Stimulated activated CD8-positive, alpha-beta memory T cell treated with anti-CD3 and anti-CD28 coated beads, Interleukin-7, amount 100 ng/mL, for 4 hours (primary cell): ENCODE measurements around the gene SLC17A8.
"Not testable (repeated sequence)": the region's sequence is repeated elsewhere in the genome, so short reads cannot be mapped to it uniquely, and the experiment has no call there.

Experiments used
- DNase-seq, 2 donors: peaks; one replicate each; pipeline ENCODE4 v3.0.0-alpha.2; 2020; ENCODE audit warnings: low read depth in 2 of 2

The SLC17A8 gene

DNA sequence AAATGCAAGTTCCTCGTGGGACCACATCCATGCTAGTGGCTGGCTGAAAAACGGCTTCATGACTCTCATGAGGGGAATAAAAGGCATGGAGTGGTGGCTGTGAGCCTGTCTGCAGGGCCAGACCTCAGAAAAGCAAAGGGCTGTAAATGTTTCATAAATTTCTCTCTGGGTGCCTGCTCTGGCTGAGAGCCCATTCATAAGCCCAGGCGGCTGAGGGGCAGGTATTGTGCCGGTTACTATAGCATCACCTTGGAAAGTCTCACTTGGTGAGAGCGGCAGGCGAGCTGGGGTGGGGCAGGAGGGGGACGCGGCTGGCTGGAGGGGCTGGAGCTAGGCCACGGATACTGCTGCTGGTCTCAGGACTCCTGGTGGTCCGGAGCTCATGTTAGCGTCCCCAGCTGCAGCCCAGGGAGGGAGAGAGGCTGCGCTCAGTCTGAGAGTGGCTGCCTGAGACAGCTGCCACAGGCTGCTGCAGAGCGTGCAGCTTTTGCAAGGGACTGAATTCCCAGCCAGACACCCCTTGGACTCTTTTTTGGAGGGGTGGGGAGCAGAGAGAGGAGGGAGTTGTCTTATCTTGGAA lies at the start of gene SLC17A8:
SLC17A8 (plus strand) TSS at position 431 of the 580 bp plus-strand sequence. CDS start 318 bp downstream, outside the sequence.
- no peak for DNase-seq

DNA sequence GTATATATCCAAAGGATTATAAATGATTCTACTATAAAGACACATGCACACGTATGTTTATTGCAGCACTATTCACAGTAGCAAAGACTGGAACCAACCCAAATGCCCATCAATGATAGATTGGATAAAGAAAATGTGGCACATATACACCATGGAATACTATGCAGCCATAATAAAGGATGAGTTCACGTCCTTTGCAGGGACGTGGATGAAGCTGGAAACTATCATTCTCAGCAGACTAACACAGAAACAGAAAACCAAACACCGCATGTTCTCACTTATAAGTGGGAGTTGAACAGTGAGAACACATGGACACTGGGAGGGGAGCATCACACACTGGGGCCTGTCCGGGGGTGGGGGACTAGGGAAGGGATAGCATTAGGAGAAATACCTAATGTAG lies 48.7 kb upstream of the SLC17A8 start:
- not testable (repeated sequence) for DNase-seq

DNA sequence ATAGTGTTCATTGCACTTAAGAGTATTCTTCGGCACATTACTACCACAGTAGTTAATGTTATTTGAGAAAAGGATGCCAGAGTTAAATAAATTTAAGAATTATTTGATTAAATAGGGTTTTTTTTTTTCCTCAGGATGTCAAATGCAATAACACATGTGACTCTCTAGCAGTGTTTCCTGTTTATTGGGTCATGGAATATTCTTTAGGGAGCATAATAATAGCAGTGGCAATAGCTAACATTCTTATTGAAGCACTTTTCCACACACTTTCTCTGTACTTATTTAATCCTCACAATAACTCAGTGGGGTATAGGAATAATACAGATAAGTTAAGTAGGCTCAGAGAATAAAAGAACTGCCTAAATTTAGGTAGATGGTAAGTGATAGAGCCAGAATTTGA lies 45.6 kb upstream of the SLC17A8 start:
- no peak for DNase-seq

DNA sequence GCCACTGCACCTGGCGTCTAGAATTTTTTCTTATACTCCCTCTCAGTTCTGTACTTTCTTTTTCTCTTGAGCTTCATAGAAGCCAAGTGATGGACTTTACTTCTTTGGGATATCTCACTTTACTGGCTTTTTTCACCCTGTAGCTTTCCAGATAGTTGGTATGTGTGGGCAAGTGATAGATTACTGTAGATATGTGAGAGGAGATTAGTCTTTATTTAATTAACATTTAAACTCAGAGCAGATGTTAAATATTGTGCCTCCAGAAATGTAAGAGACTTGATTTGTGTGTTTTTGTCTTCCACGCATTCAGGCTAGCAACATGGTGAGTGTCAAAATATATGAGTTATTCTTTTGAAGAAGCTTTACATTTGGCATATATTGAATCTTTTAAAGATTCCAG lies 39.5 kb upstream of the SLC17A8 start:
- no peak for DNase-seq

DNA sequence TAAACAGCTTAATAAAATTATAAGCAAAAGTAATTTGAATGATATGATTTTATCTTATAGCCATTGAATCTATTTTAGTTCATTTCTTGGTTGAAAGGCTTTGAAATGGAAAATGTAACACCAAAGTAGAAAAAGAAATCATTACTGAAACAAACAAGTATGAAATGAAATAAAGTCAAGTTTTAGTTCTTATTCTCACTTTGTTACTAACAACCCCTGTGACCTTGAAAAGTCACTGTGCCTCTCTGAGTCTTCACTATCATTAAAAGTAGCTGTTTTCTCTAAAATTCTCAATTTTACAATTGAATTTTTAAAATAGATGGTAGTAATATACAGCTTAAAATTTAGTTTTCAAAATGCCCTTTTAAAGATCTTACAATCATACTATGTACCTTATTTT lies 32.4 kb upstream of the SLC17A8 start:
- no peak for DNase-seq

DNA sequence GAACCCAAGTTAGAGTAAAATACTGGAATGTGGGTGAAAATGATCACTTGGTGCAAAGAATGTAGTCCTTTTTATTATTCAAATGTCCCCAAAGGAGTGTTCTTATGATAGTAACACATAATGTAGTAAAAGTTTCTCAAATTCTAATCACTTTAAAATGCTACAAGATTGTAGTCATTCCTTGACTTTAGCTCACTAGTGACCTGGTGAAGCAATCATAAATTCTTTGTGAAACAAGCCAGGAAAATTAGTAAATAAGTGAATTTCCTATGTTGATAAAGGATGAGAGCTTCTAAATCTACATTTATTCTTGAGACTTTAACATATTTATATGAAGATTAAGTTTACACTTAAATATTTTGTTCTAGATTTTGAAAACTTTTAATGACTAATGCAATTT lies 30.7 kb upstream of the SLC17A8 start:
- no peak for DNase-seq

DNA sequence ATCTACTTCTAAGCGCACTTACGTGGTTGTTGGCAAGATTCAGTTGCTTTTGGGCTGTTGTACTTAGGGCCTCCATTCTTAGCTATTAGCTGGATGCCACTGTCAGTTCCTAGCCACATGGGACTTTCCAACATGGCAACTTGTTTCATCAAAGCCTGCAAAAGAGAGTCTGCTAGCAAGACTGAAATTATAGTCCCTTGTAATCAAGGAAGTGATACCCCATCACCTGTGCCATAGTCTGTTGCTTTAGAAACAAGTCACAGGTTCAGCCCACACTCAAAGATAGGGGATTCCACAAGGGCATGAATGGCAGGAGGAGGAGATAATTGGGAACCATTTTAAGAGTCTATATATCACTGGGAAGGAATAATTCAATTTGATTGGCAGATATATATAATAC lies 27.1 kb upstream of the SLC17A8 start:
- no peak for DNase-seq

DNA sequence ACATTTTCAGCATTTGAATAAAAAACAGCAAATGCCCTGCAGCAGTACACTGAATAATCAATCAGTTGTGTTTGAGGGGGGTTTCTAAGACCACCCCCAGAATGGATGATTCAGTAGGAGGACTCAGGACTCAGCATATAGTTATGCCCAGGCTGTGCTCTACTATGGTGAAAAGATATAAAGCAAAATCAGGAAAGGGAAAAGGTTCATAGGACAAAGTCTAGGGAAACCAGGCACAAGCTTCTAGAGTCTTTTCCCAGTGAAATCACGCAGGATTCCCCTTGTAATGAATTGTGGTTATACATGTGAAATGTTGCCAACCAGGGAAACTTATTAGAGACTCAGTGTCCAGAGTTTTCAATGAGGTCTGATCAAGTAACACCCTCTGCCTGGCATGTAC lies 25.0 kb upstream of the SLC17A8 start:
- no peak for DNase-seq

DNA sequence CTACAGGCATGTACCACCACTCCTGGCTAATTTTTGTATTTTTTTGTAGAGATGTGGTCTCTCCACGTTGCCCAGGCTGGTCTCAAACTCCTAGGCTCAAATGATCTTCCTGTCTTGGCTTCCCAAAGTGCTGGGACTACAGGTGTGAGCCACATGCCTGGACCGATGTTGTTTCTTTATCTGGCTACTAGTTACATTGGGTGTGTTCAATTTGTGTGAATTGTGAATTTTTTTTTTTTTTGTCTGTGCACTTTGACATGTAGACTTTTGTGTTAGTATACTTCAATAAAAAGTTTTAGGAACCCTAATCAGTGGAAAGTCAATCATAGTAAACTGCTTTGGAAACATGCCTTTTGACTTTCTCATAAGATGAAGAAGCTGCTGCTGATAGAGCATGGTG lies 24.0 kb upstream of the SLC17A8 start:
- no peak for DNase-seq

DNA sequence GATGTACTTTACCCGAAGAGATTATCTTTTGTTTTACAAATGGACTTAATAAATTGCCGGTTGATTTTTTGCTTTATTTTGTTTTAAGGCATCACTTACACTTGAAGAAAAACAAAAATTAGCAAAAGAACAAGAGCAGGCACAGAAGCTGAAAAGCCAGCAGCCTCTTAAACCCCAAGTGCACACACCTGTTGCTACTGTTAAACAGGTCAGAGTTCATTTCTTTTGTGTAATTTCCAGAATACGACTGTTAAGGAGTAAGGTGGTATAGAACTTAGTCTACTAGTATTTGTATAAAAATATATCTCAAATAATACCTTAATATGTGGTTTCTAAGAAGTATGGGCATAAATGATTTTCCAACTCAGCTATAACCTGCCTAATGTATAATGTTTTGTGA lies 19.6 kb upstream of the SLC17A8 start:
- no peak for DNase-seq

DNA sequence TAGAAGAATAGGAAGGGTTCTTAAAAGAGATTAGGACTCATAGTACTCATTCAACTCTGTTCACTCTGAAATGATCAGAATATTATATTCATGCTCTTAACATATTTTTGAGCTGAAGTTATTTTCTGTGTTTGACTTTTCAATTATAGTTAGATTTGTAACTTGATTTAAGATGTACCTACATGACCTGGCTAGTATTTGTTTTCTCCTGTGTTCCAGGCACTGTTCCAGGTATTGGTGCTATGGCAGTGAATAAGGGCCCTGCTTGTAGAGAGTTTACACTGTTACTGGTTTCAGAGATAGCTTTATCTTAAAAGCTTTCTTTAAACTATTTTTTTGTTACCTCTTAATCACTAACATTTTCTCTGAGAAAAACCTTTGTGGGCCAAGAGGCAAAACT lies 19.1 kb upstream of the SLC17A8 start:
- DNase-seq: no peak

DNA sequence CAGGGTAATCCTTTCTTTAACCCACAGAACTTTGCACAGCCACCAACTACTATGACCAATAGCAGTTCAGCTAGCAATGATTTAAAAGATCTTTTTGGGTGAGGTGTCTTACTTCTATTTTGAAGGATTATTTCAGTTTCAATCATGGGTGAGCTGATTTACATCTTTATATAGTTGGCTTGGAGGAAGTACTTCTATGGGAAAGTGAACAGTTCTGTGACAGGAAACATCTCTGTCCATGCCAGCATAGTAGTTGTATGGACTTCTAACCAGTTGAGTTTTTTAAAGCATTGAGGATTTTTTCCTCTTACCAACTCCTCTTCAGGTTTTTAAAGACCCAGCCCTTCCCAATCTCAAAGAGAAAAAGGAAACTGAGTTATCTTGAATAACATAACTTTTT lies 17.8 kb upstream of the SLC17A8 start:
- no peak for DNase-seq

DNA sequence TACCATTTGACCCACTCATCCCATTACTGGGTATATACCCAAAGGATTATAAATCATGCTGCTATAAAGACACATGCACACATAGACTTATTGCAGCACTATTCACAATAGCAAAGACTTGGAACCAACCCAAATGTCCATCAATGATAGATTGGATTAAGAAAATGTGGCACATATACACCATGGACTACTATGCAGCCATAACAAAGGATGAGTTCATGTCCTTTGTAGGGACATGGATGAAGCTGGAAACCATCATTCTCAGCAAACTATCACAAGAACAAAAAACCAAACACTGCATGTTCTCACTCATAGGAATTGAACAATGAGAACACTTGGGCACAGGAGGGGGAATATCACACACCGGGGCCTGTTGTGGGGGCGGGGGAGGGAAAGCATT lies 14.0 kb upstream of the SLC17A8 start:
- DNase-seq: not testable (repeated sequence)

DNA sequence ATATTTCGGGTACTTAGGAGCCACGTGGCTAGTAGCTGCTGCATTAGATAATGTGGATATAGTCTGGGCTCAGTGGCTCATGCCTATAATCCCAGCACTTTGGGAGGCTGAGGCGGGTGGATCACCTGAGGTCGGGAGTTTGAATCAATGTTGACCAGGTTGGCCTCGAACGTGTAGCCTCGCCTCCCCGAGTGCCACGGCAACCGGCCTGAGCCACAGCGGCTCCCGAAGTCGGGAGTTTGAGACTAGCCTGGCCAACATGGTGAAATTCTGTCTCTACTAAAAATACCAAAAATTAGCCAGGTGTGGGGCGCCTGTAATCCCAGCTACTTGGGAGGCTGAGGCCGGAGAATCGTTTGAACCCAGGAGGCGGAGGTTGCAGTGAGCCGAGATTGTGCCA lies 12.5 kb upstream of the SLC17A8 start:
- DNase-seq: not testable (repeated sequence)

DNA sequence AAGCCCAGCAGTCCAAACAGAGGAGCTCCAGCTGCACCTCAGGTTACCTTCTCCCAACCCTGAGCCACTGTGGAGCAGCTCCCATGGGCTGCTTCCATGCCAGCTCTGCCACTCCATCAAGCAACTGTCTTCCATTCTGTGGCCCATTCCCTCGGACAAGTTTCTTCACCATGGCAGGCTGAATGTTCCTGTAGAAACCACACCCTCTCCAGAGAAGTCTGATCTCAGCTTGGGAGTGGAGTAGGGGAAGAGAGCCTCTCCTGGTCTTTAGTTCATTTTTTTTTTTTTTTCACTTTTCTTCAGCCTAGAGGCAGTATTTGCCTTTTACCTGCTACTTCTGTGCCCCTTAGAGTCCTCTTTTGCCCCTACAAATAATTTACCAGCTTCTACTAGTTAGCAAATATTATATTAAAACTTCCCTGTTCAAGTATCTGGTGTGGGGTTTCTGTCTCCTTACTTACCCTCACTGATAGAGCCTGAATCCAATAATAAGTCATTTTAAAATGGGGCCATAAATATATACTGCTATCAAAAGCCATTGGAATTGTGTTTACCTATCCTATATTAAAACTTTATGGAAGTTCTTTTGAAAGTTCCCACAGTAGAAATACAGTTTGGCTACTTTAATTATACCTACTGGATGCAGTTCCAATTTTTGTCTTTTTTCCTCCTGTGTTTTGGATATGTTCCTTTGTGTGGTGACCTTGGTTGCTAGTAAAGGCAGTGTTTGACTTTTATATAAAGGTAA lies 11.7 kb upstream of the SLC17A8 start:
- no peak for DNase-seq

DNA sequence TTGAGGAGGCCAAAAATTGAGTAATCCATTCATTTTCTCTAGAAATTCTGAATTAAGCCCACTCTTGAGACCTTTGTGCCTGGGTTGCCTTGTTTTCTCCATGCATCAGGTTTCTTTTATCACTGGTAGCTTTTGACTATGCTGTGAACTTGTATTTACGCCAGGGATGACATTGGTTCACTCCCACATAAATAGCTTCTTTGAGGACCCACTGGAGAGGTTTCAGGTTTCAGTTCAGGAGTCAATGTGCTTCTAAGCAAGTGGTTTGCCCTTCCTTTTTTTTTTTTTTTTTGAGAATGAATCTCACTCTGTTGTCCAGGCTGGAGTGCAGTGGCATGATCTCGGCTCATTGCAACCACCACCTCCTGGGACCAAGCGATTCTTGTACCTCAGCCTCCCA lies 10.2 kb upstream of the SLC17A8 start:
- DNase-seq: no peak

DNA sequence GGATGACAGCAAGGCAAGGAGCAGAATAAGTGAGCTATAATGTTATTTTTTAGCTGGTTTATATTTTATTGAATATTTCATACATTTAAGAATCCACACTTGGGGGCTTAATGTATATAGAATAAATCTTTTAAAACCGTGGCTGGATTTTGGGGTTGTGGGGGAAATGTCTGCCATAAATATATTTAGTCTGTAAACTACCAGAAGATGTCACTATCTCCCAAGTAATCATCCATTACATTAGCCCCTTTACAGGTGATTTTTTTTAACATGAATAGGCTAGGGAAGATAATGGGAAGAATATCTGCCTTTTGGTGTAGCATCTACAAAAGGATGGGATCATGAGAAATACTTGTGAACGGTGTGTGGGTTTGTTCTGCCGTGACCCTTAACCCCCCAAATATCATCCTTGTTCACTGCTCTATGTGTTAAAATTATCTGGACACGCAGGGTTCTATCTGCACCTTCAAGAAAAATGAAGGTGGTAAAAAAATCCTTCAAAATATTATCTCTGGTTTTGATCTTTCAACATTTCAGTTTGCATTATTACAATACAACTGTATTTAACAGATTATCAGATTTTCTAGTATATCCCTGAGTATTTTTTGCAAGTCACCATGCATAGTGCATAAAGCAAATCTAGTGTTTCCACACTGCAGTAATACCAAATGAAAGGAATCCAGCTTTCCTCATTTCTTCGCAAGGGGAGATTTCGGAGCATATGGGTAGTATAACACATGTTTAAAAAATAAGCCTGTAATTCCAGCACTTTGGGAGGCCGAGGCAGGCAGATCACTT lies 8.0 kb upstream of the SLC17A8 start:
- no peak for DNase-seq

DNA sequence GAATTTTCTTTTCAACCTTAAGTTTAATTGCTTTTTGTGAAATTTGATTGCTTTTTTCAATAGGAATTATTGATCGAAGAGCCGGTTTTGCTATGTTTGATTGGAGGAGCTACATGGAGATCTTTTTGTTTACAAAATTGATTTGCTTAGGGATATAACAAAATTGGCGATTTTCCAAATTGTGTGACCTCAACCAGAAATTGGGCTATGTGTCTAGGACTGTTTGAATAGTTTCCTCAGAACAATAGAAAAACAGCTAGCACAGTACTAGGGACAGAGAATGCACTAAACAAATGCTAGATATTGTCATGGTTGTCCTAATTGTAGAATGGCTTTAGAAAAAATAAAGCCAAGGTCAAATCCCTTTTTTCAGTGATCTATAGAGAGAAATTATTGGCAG lies 2.4 kb downstream of the SLC17A8 start:
- no peak for DNase-seq

DNA sequence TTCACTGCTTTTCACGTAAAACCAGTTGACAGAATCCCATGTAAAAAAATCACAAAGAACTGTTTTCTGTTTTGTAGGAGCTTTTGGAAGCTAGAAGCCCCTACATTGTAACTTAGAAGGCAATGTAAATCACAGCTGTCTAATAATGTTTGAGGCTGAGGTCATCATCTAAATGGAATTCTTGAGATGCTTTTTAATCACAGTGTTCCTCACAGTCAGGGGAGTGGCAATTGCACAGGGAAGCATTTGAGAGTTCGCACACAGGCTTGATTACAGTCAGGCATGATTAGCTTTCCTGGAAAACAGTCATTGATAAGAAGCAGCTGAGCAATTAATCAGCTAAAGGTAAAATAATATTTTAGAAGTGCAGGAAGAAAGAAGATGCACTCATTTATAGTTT lies 2.9 kb downstream of the SLC17A8 start:
- DNase-seq: no peak

DNA sequence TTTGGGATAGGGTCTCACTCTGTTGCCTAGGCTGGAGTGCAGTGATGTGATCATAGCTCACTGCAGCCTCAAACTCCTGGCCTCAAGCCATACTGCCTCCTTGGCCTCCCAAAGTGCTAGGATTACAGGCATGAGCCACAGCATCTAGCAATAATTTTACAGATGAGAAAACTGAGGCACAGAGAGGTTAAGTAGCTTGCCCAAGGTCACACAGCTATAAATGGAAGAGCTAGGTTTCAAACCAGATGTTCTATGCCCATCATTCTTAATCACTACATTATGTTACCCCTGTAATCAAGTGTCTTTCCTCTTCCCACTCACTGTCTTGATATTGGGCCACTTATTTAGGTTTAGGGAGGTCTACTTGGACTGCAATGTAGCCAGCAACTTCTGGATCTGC lies 3.6 kb downstream of the SLC17A8 start:
- DNase-seq: no peak

DNA sequence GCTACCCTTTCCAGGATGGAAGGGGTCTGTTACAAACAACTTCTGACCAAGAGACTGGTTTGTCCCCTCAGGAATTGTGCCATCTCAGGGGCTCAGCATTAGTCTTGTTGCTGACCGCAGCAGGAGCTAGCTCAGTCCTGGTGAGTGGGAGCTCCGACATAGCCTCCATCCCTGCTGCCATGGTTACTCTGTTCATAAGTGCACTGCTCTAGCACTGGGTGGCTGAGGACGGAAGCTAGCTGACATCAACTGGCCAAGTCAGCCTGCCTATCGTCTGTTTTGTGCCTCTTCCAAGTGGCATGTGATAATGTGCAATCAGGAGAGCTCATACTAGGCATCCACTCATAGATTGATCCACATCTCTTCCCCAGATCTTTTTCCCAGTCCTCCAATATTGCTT lies 7.5 kb downstream of the SLC17A8 start:
- no peak for DNase-seq

DNA sequence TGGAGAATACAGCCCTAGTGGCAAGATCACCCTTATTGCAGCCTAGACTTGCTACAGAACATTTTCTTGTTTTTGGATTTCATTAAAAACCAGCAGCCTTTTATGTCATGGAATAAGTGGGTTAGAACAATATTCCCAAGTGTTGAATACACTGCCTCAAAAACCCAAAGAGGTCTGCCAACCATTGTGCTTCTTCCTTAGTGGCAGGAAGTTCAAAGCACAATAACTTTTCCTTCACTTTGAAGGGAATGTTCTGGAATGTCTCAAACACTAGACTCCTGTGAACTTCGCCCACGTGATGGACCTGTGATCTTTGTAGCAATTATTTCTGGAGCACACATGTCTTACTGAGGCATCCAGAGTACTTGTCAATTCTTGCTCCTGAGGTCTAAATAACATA lies 8.5 kb downstream of the SLC17A8 start:
- DNase-seq: no peak

DNA sequence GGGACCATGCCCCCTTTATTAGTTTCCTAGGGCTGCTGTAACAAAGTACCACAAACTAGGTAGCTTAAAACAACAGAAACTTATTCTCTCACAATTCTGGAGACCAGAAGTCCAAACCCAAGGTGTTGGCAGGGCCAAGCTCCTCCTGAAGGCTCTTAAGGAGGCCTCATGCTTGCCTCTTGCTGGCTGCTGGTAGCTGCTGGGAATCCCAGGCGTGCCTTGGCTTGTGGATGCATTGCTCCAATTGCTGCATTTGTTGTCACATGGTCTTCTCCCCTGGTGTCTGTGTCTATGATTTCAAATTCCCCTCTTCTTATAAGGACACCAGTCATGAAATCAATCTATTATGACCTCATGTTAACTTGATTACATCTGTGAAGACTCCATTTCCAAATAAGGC lies 11.2 kb downstream of the SLC17A8 start:
- no peak for DNase-seq
